Measurements from ENCODE around the gene IGSF11.

IGSF11 gene

GRCh38 chr3:119025171-119025795 lies 9.4 kb downstream of the IGSF11 start:
- Histone ChIP-seq H3K4me1 (ENCODE audit: control insufficient read depth, insufficient read depth, low read length) (no peaks in the 10 kb centered on the region), H3K4me2 (ENCODE audit: low read length) (no peak overlapping the region), H3K36me3 (ENCODE audit: insufficient read depth, low read length) (no peaks in the 10 kb centered on the region), H3K9me3 (replicated peaks; ENCODE audit: low read length) (no peaks in the 10 kb centered on the region), H3K9ac (ENCODE audit: low read depth, low read length) (no peak overlapping the region), H3K4me3 (ENCODE audit: low read length) (no peak overlapping the region), H3K27me3 (ENCODE audit: control insufficient read depth, insufficient read depth, low read length) (peaks cover 6% of the 10 kb centered on the region)

- H3K27me3 ChIP-seq (ENCODE audit: control insufficient read depth, insufficient read depth, low read length): peaks cover 4% of the 10 kb centered on the region
- no peaks in the 10 kb centered on the region for H3K36me3 ChIP-seq (ENCODE audit: insufficient read depth, low read length)
Observed at GRCh38 chr3:119019767-119020518, 14.7 kb downstream of the IGSF11 start.

GRCh38 chr3:119018690-119019463 lies 15.8 kb downstream of the IGSF11 start:
- no peaks in the 10 kb centered on the region for H3K4me1 ChIP-seq (ENCODE audit: control insufficient read depth, insufficient read depth, low read length)

More at GRCh38 chr3:119019767-119020518, 14.7 kb downstream of the IGSF11 start:
- H3K9me3 ChIP-seq (replicated peaks; ENCODE audit: low read length): no peaks in the 10 kb centered on the region
- no peak overlapping the region for H3K4me2 ChIP-seq (ENCODE audit: low read length)
- no peaks in the 10 kb centered on the region for H3K4me1 ChIP-seq (ENCODE audit: control insufficient read depth, insufficient read depth, low read length)
- no peak overlapping the region for H3K9ac ChIP-seq (ENCODE audit: low read depth, low read length)
- no peak overlapping the region for H3K4me3 ChIP-seq (ENCODE audit: low read length)

GRCh38 chr3:119015942-119016341 lies 18.7 kb downstream of the IGSF11 start:
- no peak overlapping the region for H3K4me3 ChIP-seq (ENCODE audit: low read length)
- H3K27me3 ChIP-seq (ENCODE audit: control insufficient read depth, insufficient read depth, low read length): peaks cover 4% of the 10 kb centered on the region
- no peak overlapping the region for H3K9ac ChIP-seq (ENCODE audit: low read depth, low read length)
- H3K9me3 ChIP-seq (replicated peaks; ENCODE audit: low read length): no peaks in the 10 kb centered on the region
- H3K4me2 ChIP-seq (ENCODE audit: low read length): no peak overlapping the region
- no peaks in the 10 kb centered on the region for H3K36me3 ChIP-seq (ENCODE audit: insufficient read depth, low read length)
- H3K4me1 ChIP-seq (ENCODE audit: control insufficient read depth, insufficient read depth, low read length): no peaks in the 10 kb centered on the region

More at GRCh38 chr3:119018690-119019463, 15.8 kb downstream of the IGSF11 start:
- Histone ChIP-seq H3K27me3 (ENCODE audit: control insufficient read depth, insufficient read depth, low read length) (peaks cover 4% of the 10 kb centered on the region), H3K4me3 (ENCODE audit: low read length) (no peak overlapping the region), H3K9me3 (replicated peaks; ENCODE audit: low read length) (no peaks in the 10 kb centered on the region), H3K9ac (ENCODE audit: low read depth, low read length) (no peak overlapping the region), H3K4me2 (ENCODE audit: low read length) (no peak overlapping the region), H3K36me3 (ENCODE audit: insufficient read depth, low read length) (no peaks in the 10 kb centered on the region)

GRCh38 chr3:119013951-119014350 lies 20.7 kb downstream of the IGSF11 start:
- Histone ChIP-seq H3K36me3 (ENCODE audit: insufficient read depth, low read length) (no peaks in the 10 kb centered on the region), H3K4me3 (ENCODE audit: low read length) (no peak overlapping the region), H3K4me2 (ENCODE audit: low read length) (no peak overlapping the region), H3K27me3 (ENCODE audit: control insufficient read depth, insufficient read depth, low read length) (peaks cover 4% of the 10 kb centered on the region), H3K4me1 (ENCODE audit: control insufficient read depth, insufficient read depth, low read length) (no peaks in the 10 kb centered on the region), H3K9me3 (replicated peaks; ENCODE audit: low read length) (no peaks in the 10 kb centered on the region), H3K9ac (ENCODE audit: low read depth, low read length) (no peak overlapping the region)

- Histone ChIP-seq H3K4me2 (ENCODE audit: low read length) (no peak overlapping the region), H3K9me3 (replicated peaks; ENCODE audit: low read length) (no peaks in the 10 kb centered on the region), H3K36me3 (ENCODE audit: insufficient read depth, low read length) (no peaks in the 10 kb centered on the region), H3K4me1 (ENCODE audit: control insufficient read depth, insufficient read depth, low read length) (no peaks in the 10 kb centered on the region), H3K27me3 (ENCODE audit: control insufficient read depth, insufficient read depth, low read length) (no peaks in the 10 kb centered on the region), H3K4me3 (ENCODE audit: low read length) (no peak overlapping the region), H3K9ac (ENCODE audit: low read depth, low read length) (no peak overlapping the region)
Observed at GRCh38 chr3:119011528-119011927, 23.1 kb downstream of the IGSF11 start.

GRCh38 chr3:118997190-118997589 lies 37.5 kb downstream of the IGSF11 start:
- Histone ChIP-seq H3K27me3 (ENCODE audit: control insufficient read depth, insufficient read depth, low read length) (no peaks in the 10 kb centered on the region), H3K4me1 (ENCODE audit: control insufficient read depth, insufficient read depth, low read length) (no peaks in the 10 kb centered on the region)

GRCh38 chr3:118991775-118992174 lies 42.9 kb downstream of the IGSF11 start:
- Histone ChIP-seq H3K4me1 (ENCODE audit: control insufficient read depth, insufficient read depth, low read length) (no peaks in the 10 kb centered on the region), H3K36me3 (ENCODE audit: insufficient read depth, low read length) (no peaks in the 10 kb centered on the region), H3K4me3 (ENCODE audit: low read length) (no peak overlapping the region), H3K9ac (ENCODE audit: low read depth, low read length) (no peak overlapping the region), H3K27me3 (ENCODE audit: control insufficient read depth, insufficient read depth, low read length) (no peaks in the 10 kb centered on the region), H3K4me2 (ENCODE audit: low read length) (no peak overlapping the region), H3K9me3 (replicated peaks; ENCODE audit: low read length) (no peaks in the 10 kb centered on the region)

More at GRCh38 chr3:118997190-118997589, 37.5 kb downstream of the IGSF11 start:
- no peak overlapping the region for H3K4me2 ChIP-seq (ENCODE audit: low read length)
- H3K4me3 ChIP-seq (ENCODE audit: low read length): no peak overlapping the region
- H3K36me3 ChIP-seq (ENCODE audit: insufficient read depth, low read length): no peaks in the 10 kb centered on the region
- H3K9me3 ChIP-seq (replicated peaks; ENCODE audit: low read length): no peaks in the 10 kb centered on the region
- no peak overlapping the region for H3K9ac ChIP-seq (ENCODE audit: low read depth, low read length)

GRCh38 chr3:118990823-118991560 lies 43.7 kb downstream of the IGSF11 start:
- Histone ChIP-seq H3K4me3 (ENCODE audit: low read length) (no peak overlapping the region), H3K36me3 (ENCODE audit: insufficient read depth, low read length) (no peaks in the 10 kb centered on the region), H3K9me3 (replicated peaks; ENCODE audit: low read length) (no peaks in the 10 kb centered on the region), H3K9ac (ENCODE audit: low read depth, low read length) (no peak overlapping the region), H3K4me2 (ENCODE audit: low read length) (no peak overlapping the region), H3K4me1 (ENCODE audit: control insufficient read depth, insufficient read depth, low read length) (no peaks in the 10 kb centered on the region), H3K27me3 (ENCODE audit: control insufficient read depth, insufficient read depth, low read length) (no peaks in the 10 kb centered on the region)

- no peak overlapping the region for H3K4me2 ChIP-seq (ENCODE audit: low read length)
- H3K27me3 ChIP-seq (ENCODE audit: control insufficient read depth, insufficient read depth, low read length): no peaks in the 10 kb centered on the region
- no peaks in the 10 kb centered on the region for H3K9me3 ChIP-seq (replicated peaks; ENCODE audit: low read length)
- H3K4me3 ChIP-seq (ENCODE audit: low read length): no peak overlapping the region
- no peak overlapping the region for H3K9ac ChIP-seq (ENCODE audit: low read depth, low read length)
- H3K4me1 ChIP-seq (ENCODE audit: control insufficient read depth, insufficient read depth, low read length): no peaks in the 10 kb centered on the region
- no peaks in the 10 kb centered on the region for H3K36me3 ChIP-seq (ENCODE audit: insufficient read depth, low read length)
Observed at GRCh38 chr3:118988198-118989130, 46.2 kb downstream of the IGSF11 start.
